HCT116 (cell line): ENCODE data around the gene TMEM192. TPM values are rescaled to one million over a fixed set of nuclear protein-coding genes. Genes with fewer than 3 reads are reported as not detected.
"Not testable (repeated sequence)": the region's sequence is repeated elsewhere in the genome, so short reads cannot be mapped to it uniquely, and the experiment has no call there.

Experiments
- ATAC-seq: fragments of 200-7000 bp; cut with Tn5 transposase; 2 replicates; pipeline ENCODE4 v1.9.1; 2020; ENCODE audit warnings: mild to moderate bottlenecking, moderate library complexity
- BruUV-seq: library from RNA; stranded (reverse); fragments of 400-500 nt; replicated peaks from 2 replicates; lab custom pipeline; 2021; lab: Mats Ljungman, UMichigan
- CTCF ChIA-PET: fragments of 300-600 bp; sonication (Branson Sonifier 250); formaldehyde crosslinking; loops from one replicate; lab custom pipeline; 2021; ENCODE audit warnings: antibody characterized with exemption; lab: Charles Lee
- POLR2A ChIA-PET: fragments of 300-600, 350-600 bp; sonication (Branson Sonifier 250); formaldehyde crosslinking; loops from one replicate; lab custom pipeline; 2021; ENCODE audit warnings: antibody characterized with exemption; lab: Charles Lee
- RAD21 ChIA-PET, 2 experiments: fragments of 300-600 bp; sonication (Branson Sonifier 250); formaldehyde crosslinking; loops; one replicate each; lab custom pipeline; 2023; ENCODE audit warnings: low total read pairs in 2 of 2; ENCODE audit not compliant: uncharacterized antibody in 2 of 2, unreplicated experiment in 2 of 2, low non-redundant PET in 1 of 2; lab: Charles Lee
- DNase-seq: peaks from one replicate; pipeline ENCODE4 v3.0.0-alpha.2; 2010; ENCODE audit warnings: low read depth, low spot score
- H2AFZ ChIP-seq: fragments of 200-600 bp; shearing (Covaris generic), sonication (generic); 2 replicates; pipeline ENCODE4 v1.6.1; 2017; ENCODE audit warnings: low read depth, mixed run types, mixed read lengths, antibody characterized with exemption, low read length; ENCODE audit not compliant: poor library complexity, severe bottlenecking
- H3K27ac ChIP-seq: 2 replicates; pipeline ENCODE4 v1.5.1; 2012; ENCODE audit warnings: low read depth, low read length
- H3K27me3 ChIP-seq: fragments of 200-600 bp; sonication (generic); 2 replicates; pipeline ENCODE4 v1.6.1; 2016; ENCODE audit warnings: mixed run types, low read length, mixed read lengths; ENCODE audit not compliant: insufficient read depth
- H3K36me3 ChIP-seq, 2 experiments: fragments of 200-500 bp in 1 of 2; fragments of 200-600 bp in 1 of 2; sonication (Bioruptor generic) in 1 of 2; sonication (generic) in 1 of 2; 2 replicates each; pipeline versions ENCODE4 v1.5.1 to v1.6.1; 2014 to 2016; ENCODE audit warnings: low read length in 2 of 2, inconsistent platforms in 1 of 2, mixed read lengths in 1 of 2, mixed run types in 1 of 2; ENCODE audit not compliant: insufficient read depth in 2 of 2, control insufficient read depth in 1 of 2
- H3K4me1 ChIP-seq, 2 experiments: fragments of 200-600 bp in 1 of 2; sonication (generic) in 1 of 2; 2 replicates each; pipeline versions ENCODE4 v1.5.1 to v1.6.1; 2012 to 2017; ENCODE audit warnings: low read length in 2 of 2, inconsistent platforms in 1 of 2, mild to moderate bottlenecking in 1 of 2, mixed read lengths in 1 of 2, mixed run types in 1 of 2, moderate library complexity in 1 of 2; ENCODE audit not compliant: insufficient read depth in 2 of 2, control insufficient read depth in 1 of 2
- H3K4me2 ChIP-seq: fragments of 200-600 bp; sonication (generic); 2 replicates; pipeline ENCODE4 v1.6.1; 2017; ENCODE audit warnings: mixed run types, low read length, mixed read lengths
- H3K4me3 ChIP-seq, 2 experiments: fragments of 200-600 bp in 1 of 2; sonication (generic) in 1 of 2; replicated peaks in 1 of 2; 2 replicates each; pipeline ENCODE4 v1.5.1; 2011 to 2016; ENCODE audit warnings: low read length in 2 of 2, control low read depth in 1 of 2, low read depth in 1 of 2, mild to moderate bottlenecking in 1 of 2, mixed read lengths in 1 of 2, mixed run types in 1 of 2
- H3K79me2 ChIP-seq: fragments of 200-600 bp; sonication (generic); 2 replicates; pipeline ENCODE4 v1.6.1; 2017; ENCODE audit warnings: mild to moderate bottlenecking, mixed run types, low read length, moderate library complexity, mixed read lengths; ENCODE audit not compliant: insufficient read depth
- H3K9ac ChIP-seq: fragments of 200-600 bp; sonication (generic); 2 replicates; pipeline ENCODE4 v1.6.1; 2016; ENCODE audit warnings: low read length, mixed read lengths
- H3K9me2 ChIP-seq: fragments of 200-600 bp; sonication (generic), shearing (Covaris generic); 2 replicates; pipeline ENCODE4 v1.6.1; 2017; ENCODE audit warnings: mixed run types, mild to moderate bottlenecking, moderate library complexity; ENCODE audit not compliant: insufficient read depth
- H3K9me3 ChIP-seq, 2 experiments: fragments of 200-500 bp in 1 of 2; fragments of 200-600 bp in 1 of 2; sonication (Bioruptor generic) in 1 of 2; sonication (generic) in 1 of 2; 2 replicates each; pipeline ENCODE4 v1.6.1; 2014 to 2017; ENCODE audit warnings: low read length in 2 of 2, mixed read lengths in 2 of 2, inconsistent platforms in 1 of 2, low read depth in 1 of 2, mild to moderate bottlenecking in 1 of 2, mixed run types in 1 of 2, moderate library complexity in 1 of 2; ENCODE audit not compliant: control insufficient read depth in 1 of 2, insufficient read depth in 1 of 2
- H4K20me1 ChIP-seq: fragments of 200-600 bp; sonication (generic), shearing (Covaris generic); 2 replicates; pipeline ENCODE4 v1.6.1; 2017; ENCODE audit warnings: mixed run types, mild to moderate bottlenecking, moderate library complexity; ENCODE audit not compliant: insufficient read depth
- ELF1 ChIP-seq: IDR thresholded peaks from 2 replicates; pipeline ENCODE4 v1.6.1; 2012; ENCODE audit warnings: low read depth, borderline replicate concordance
- FOSL1 ChIP-seq: IDR thresholded peaks from 2 replicates; pipeline ENCODE4 v1.6.1; 2012; ENCODE audit warnings: low read depth
- POLR2A ChIP-seq: IDR thresholded peaks from 2 replicates; pipeline ENCODE4 v1.7.0; 2011; ENCODE audit warnings: borderline replicate concordance; ENCODE audit not compliant: insufficient read depth, insufficient read length; ENCODE audit errors: extremely low read depth
- POLR2AphosphoS5 ChIP-seq: IDR thresholded peaks from 2 replicates; pipeline ENCODE4 v1.6.1; 2011; ENCODE audit warnings: mild to moderate bottlenecking, low read depth, low read length, moderate library complexity
- RAD21 ChIP-seq: IDR thresholded peaks from 2 replicates; pipeline ENCODE4 v1.6.1; 2012; ENCODE audit warnings: low read depth, mild to moderate bottlenecking
- SIN3A ChIP-seq: IDR thresholded peaks from 2 replicates; pipeline ENCODE4 v1.6.1; 2012; ENCODE audit warnings: low read depth
- SP1 ChIP-seq: IDR thresholded peaks from 2 replicates; pipeline ENCODE4 v1.6.1; 2012; ENCODE audit warnings: low read depth
- SRF ChIP-seq: IDR thresholded peaks from 2 replicates; pipeline ENCODE4 v1.6.1; 2012; ENCODE audit warnings: low read depth
- TCF7L2 ChIP-seq: IDR thresholded peaks from 2 replicates; pipeline ENCODE4 v1.7.0; 2011; ENCODE audit warnings: borderline replicate concordance, inconsistent platforms; ENCODE audit not compliant: insufficient read depth, insufficient read length; ENCODE audit errors: extremely low read depth
- ZFX ChIP-seq: fragments of 450-650 bp; IDR thresholded peaks from 2 replicates; pipeline ENCODE4 v1.6.1; 2017
- ZNF274 ChIP-seq: fragments of 200-500 bp; sonication (Bioruptor generic); IDR thresholded peaks from 2 replicates; pipeline ENCODE4 v1.6.1; 2014; ENCODE audit warnings: mild to moderate bottlenecking, low read depth, low read length, inconsistent platforms
- intact Hi-C: fragments of 100-400 bp; cut with micrococcal nuclease; formaldehyde crosslinking; loops from 2 replicates; pipeline ENCODE4 v1.10.0; 2022
- total RNA-seq: library from RNA; stranded (reverse); gene quantifications from one replicate; pipeline ENCODE4 v1.2.1, GENCODE V29; 2021; ENCODE audit not compliant: unreplicated experiment
- TF ChIP-seq, protein P1 (sequence below): IDR thresholded peaks from 2 replicates; pipeline ENCODE4 v1.6.1; 2012
- TF ChIP-seq, protein P2 (sequence below): IDR thresholded peaks from 2 replicates; pipeline ENCODE4 v1.6.1; 2011; ENCODE audit warnings: mild to moderate bottlenecking, low read length, moderate library complexity; ENCODE audit not compliant: insufficient replicate concordance; ENCODE audit errors: extremely low read depth

The TMEM192 gene
- total RNA-seq, 1 experiment from 2014 or later, result 13.1 TPM

DNA sequence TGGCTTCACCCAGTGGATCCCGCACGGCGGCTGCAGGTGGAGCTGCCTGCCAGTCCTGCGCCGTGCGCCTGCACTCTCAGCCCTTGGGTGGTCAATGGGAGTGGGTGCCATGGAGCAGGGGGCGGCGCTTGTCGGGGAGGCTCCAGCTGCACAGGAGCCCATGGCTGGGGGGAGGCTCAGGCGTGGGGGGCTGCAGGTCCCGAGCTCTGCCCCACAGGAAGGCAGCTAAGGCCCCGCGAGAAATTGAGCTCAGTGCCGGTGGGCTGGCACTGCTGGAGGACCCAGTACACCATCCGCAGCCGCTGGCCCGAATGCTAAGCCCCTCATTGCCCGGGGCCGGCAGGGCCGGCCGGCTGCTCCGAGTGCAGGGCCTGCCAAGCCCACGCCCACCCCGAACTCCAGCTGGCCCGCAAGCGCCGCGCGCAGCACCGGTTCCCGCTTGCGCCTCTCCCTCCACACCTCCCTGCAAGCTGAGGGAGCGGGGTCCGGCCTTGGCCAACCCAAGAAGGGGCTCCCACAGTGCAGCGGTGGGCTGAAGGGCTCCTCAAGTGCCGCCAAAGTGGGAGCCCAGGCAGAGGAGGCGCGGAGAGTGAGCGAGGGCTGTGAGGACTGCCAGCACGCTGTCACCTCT lies 13.3 kb upstream of the TMEM192 start:
- H3K27ac ChIP-seq, intact Hi-C loops: not testable (repeated sequence)
- CTCF ChIA-PET, result interaction anchor here (1.7 kb wide), 1 partner anchor 13 kb away, joined by 3 read pairs; the partner anchor contains the start of gene TMEM192

DNA sequence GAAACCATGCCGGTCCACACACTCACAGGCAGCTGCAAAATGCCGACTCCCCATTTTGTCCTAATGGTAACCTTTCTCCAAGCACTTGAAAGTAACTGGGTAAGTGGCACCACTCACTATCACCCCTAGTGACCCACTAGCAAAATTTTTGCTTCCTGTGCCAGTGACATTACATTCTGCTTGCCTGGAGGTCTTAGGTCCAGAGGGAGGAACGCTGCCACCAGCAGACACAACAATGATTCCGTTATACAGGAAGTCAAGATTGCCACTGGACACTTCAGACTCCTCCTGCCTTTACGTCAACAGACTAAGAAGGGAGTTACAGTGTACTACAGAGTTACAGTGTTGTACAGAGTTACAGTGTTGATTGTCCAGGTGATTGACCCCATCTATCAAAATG lies 11.8 kb upstream of the TMEM192 start:
- ATAC-seq (peak; percentile 57), DNase-seq (no peak)
- no peaks in the 10 kb centered on the region for H3K9me3 ChIP-seq
- no peak overlapping the region for H3K27ac ChIP-seq
- POLR2A ChIA-PET, result no interaction called here
- TF ChIP-seq SRF (no peak), ZFX (no peak), SIN3A (no peak), POLR2A (no peak), ELF1 (no peak), FOSL1 (no peak), TCF7L2 (no peak), POLR2AphosphoS5 (no peak), SP1 (no peak), RAD21 (no peak), ZNF274 (no peak)
- TF ChIP-seq, protein P1, sequence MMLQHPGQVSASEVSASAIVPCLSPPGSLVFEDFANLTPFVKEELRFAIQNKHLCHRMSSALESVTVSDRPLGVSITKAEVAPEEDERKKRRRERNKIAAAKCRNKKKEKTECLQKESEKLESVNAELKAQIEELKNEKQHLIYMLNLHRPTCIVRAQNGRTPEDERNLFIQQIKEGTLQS, result no peak
- TF ChIP-seq, protein P2, sequence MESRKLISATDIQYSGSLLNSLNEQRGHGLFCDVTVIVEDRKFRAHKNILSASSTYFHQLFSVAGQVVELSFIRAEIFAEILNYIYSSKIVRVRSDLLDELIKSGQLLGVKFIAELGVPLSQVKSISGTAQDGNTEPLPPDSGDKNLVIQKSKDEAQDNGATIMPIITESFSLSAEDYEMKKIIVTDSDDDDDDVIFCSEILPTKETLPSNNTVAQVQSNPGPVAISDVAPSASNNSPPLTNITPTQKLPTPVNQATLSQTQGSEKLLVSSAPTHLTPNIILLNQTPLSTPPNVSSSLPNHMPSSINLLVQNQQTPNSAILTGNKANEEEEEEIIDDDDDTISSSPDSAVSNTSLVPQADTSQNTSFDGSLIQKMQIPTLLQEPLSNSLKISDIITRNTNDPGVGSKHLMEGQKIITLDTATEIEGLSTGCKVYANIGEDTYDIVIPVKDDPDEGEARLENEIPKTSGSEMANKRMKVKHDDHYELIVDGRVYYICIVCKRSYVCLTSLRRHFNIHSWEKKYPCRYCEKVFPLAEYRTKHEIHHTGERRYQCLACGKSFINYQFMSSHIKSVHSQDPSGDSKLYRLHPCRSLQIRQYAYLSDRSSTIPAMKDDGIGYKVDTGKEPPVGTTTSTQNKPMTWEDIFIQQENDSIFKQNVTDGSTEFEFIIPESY, result no peak
- H3K79me2 ChIP-seq, result no peaks in the 10 kb centered on the region
- intact Hi-C loops, result no loop called here
- no peak overlapping the region for H3K9ac ChIP-seq
- H3K4me2 ChIP-seq, result no peak overlapping the region
- no peaks in the 10 kb centered on the region for H3K36me3 ChIP-seq
- peaks cover 0 to 5% of the 10 kb centered on the region in 2 experiments; a peak in 1 of 4 replicates for H3K4me1 ChIP-seq
- CTCF ChIA-PET, result interaction anchor here (1.6 kb wide), 1 partner anchor 219 kb away, joined by 5 read pairs; no protein-coding TSS in a partner anchor
- no TSS peak for BruUV-seq
- no peaks in the 10 kb centered on the region for H3K27me3 ChIP-seq
- no peak overlapping the region for H3K4me3 ChIP-seq
- no peaks in the 10 kb centered on the region for H4K20me1 ChIP-seq
- H2AFZ ChIP-seq, result no peak overlapping the region
- no peaks in the 10 kb centered on the region for H3K9me2 ChIP-seq
- RAD21 ChIA-PET, result no interaction called here

More for the DNA sequence above, 13.3 kb upstream of the TMEM192 start:
- H3K27me3 ChIP-seq, ATAC-seq, H2AFZ ChIP-seq, DNase-seq, H3K4me2 ChIP-seq, BruUV-seq, H3K9me3 ChIP-seq, H3K36me3 ChIP-seq, H3K9ac ChIP-seq, H3K79me2 ChIP-seq, H3K4me3 ChIP-seq, H3K9me2 ChIP-seq, H4K20me1 ChIP-seq, H3K4me1 ChIP-seq, RAD21 ChIA-PET: not testable (repeated sequence)
- POLR2A ChIA-PET, result interaction anchor here (1.0 kb wide), 1 partner anchor 201 kb away, joined by 3 read pairs; the partner anchor contains the start of gene MSMO1
